GM21515 (cell line): ENCODE data around the gene ZEB1.
"Not testable (repeated sequence)": the region's sequence is repeated elsewhere in the genome, so short reads cannot be mapped to it uniquely, and the experiment has no call there.

Experiments
- ATAC-seq: cut with Tn5 transposase; IDR thresholded peaks from one replicate; pipeline ENCODE4 v1.9.1; 2021; ENCODE audit not compliant: unreplicated experiment

ZEB1 gene

DNA sequence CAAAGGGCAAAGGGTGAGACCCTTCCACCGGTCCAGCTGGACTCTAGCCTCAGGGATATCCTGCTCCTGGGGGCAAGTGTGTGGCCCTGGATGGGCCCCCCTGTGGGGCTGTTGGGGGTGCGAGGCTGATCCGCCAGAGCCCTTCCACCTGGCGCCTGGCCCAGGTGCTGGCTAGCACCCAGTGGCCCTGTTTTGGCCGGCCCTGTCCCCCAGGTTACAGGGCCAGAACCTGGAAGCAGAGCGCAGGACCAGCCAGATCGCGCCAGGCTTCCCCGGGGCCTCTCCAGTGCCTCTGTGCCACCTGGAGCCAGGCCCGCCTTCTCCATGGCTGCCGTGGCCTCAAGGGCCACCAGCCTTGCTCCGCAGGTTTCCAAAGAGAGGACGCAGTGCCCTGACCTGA is 45.2 kb downstream of the ZEB1 start:
- ATAC-seq = not testable (repeated sequence)

DNA sequence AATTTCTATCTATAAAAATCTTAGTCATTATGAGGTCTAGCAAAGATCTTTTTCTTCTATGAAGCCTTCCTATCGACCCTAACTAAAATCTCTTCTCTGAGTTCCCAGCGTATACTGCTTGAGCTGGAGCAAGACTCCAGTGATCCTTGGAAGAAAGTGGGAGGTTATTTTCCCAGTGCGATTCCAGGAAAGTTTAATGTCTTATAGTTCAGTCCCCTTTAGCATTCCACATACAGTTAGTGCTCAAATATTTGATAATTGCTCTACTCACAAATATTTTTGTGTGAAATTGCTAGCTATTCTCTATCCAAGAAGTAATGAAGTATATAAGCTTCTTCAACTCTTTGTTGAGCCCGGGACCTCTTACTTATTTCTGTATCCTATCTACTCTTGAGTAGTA is 47.7 kb downstream of the ZEB1 start:
- no peak for ATAC-seq

DNA sequence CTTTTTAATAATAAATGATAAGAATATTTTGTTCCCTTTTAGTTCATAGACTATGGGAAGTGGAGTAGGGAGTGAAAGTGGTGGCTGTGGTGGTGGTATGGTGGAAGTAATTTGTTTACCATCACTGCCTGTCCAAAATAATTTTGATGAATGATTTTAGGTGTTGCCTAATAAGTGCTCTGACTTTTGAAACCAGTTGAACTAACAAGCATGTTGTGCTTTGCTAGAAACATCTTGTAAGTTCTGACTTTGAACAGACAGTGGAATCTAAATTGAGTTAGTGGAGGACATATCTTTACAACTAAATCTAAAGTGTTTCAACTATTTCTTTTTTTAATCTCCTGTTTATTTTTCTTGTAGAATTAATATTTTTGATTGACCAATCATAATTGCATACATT is 49.7 kb downstream of the ZEB1 start:
- ATAC-seq = no peak

DNA sequence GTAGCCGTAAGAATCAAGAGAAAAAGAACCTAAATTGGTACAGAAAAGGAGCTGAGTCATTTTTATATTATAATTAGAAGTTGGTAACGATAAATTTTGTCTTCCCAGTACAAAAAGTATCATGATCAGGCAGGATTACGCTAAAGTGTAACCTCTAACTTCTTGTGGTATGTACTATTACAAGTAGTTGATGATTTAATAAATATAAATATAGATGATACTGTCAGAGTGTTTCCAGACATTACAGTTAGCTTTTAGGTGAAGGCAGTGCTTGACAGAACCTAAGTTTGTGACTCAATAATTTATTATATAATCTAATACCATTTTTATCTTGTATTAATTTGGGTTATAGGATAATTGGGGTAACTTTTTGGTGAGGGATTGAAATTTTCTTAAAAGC is 53.4 kb downstream of the ZEB1 start:
- no peak for ATAC-seq

DNA sequence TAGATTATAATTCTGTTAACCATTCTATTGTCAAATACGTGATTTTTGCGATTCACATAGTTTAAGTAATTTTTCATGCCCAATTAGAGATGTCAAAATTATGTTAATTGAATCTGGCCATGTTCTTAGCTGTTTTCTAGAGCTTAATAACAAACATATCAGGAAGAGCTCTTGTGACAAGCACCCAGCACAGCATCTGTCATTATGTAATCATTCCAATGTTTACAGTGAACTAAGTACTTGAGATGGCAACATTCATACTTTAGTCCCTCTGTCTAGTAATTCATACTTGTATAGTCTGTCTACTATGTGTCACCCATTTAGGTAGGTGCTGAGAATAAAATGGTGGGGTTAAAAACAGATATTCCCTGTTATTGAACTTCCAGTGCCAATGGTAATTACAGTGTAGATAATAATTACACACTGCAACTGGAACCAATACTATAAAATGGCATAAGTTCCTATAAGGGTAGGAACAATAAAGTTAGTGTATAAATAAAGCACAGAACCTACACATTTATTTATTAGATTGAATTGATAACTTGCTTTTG is 55.2 kb downstream of the ZEB1 start:
- ATAC-seq = no peak

DNA sequence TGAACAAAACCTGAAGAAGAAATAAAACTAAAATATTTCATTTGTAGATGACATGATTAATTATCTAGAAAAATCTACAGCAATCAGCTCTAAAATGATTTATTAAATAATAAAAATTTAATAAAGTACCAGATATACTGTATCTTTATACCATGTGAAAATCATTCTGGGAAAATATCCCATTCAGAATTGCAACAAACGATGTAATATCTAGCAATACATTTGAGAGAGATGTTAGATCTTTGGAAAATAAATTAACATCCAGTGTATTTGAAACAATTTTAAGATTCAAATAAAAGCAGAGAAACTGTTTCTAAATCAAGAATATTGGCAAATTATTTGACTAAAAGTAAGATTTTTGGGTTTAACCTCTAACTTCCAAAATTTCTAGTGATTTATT is 62.2 kb downstream of the ZEB1 start:
- ATAC-seq = no peak

DNA sequence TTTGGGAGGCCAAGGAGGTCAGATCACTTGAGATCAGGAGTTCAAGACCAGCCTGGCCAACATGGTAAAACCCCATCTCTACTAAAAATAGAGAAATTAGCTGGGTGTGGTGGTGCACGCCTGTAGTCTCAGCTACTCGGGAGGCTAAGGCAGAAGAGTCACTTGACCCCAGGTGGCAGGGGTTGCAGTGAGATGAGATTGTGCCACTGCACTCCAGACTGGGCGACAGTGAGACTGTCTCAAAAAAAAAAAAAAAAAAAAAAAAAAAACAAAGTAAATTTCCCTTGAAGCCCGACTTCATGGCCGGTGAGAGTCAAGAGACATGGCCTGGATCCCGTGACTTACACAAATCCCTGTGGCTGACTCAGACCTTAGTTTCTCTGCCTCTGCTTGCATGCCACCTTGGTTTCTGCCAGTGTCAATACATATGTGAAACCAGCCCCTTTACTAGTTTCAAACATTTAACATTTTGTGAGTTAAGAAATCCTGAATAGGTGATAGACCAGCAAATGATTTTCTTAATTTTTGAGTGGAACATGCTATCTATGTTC is 62.8 kb downstream of the ZEB1 start:
- no peak for ATAC-seq

DNA sequence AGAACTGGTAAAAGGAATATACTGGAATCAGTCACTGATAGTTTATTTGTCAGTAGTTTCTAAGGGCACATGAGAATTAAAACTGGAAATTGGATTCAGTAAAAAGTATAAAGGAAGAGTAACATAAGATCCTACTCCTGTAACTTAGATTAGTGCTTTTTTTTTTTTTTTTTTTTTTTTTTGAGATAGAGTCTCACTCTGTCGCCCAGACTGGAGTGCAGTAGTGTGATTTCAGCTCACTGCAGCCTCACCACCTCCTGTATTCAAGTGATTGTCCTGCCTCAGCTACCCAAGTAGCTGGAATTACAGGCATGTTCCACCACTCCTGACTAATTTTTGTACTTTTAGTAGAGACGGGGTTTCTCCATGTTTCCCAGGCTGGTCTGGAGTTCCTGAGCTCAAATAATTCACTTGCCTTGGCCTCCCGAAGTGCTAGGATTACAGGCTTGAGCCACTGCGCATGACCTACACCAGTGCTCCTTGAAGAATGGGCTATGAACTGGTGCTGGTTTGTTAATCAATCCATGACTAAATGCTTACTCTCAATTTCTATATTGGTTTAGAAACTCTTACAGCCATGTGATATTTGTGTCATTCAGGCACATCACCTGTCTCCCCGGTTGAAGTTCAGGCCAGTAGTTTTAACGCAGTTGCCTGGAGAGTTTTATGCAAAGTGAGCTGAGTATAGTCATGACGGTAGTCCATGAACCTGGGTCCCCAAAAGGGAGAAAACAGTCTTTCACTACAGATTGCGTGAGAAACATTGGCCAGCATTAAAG is 65.0 kb downstream of the ZEB1 start:
- peak; percentile 96 for ATAC-seq

DNA sequence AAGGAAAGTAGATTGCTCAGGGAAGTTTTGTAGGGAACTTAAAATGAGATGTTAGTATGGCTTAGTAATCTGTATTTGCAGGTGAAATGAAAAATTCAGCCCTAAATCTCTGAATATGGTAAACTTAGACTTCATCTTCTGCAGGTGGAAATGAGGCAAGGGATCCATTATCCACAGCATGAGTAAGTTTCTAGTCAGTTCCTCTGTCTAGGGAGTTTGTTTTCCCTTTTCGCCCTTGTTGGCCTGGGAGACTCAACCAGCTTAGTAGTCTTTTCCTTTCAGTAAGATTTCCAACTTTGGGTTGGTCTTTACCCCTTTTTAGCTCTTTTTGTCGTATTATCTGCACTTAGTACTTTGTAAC is 65.6 kb downstream of the ZEB1 start:
- peak; percentile 15 for ATAC-seq

DNA sequence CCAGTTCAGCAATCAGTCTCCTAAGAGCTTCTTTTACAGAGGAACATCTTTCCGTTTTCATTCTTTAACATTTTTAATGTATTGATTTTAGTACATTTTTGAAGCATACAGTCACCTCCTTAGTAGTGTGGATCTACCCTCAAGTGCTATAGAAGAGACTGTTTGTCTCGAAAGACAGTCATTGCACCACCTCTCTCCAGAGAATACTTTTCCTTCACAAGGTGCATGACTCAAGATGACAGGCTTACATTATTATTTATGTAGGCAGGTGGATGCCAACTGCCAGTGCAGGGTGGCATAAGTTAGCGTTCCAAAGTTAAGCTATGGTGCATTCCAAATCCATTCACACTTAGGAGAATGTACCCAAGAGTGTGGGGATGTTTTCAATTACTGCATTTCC is 71.8 kb downstream of the ZEB1 start:
- ATAC-seq = no peak

DNA sequence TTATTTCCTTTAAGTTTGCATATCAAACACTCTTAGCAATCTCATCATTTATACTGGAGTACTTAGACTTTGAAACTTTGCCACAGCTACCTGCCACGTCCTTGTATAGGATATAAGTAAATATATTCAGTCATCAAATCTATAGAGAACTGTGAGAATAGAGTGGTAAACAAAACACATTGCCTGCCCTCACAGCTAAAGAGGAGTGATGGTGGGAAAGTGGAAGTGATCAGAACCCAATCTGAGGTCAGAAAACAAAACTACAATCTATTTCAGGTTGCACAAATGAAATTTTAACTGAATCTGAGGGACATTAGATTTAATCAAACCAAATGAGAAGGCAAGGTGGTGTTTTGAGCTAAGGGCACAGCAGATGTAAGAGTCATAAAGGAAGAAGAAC is 74.8 kb downstream of the ZEB1 start:
- ATAC-seq = peak; percentile 46

DNA sequence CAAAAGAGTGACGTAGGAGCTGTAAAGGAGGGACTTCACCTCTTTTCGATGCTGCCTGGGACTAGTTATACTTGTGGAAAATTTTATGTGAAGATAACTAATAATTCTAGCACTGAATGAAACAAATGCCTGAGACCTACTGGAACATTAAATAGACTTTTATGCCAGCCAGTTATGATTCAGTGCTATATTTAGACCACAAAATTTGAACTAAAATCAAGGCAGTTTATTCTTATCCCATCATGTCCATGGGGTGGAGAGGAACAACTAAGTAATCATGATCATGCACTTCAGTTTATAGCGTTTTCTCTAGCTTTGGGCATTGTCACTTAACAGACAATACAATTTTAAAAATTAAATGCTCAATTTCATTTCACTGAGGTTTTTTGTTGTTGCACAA is 76.7 kb downstream of the ZEB1 start:
- ATAC-seq = no peak

DNA sequence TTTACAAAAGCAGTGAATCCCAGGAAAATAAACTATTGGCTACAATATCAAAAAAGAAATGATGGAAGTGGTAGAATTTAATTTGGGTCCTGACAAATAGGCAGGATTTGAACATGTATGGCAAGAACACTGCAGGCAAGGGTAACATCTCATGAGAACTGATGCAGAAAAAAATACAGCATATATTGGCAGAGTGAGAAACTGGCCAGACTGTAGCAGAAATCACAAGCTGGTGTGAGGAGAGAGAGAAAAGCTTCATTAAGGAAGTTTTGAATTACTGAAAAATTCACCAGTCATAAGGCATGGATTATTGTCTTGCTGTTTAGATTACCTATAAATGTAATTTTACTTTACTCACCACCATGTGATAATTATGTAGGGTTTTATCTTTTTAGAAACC is 77.4 kb downstream of the ZEB1 start:
- no peak for ATAC-seq

DNA sequence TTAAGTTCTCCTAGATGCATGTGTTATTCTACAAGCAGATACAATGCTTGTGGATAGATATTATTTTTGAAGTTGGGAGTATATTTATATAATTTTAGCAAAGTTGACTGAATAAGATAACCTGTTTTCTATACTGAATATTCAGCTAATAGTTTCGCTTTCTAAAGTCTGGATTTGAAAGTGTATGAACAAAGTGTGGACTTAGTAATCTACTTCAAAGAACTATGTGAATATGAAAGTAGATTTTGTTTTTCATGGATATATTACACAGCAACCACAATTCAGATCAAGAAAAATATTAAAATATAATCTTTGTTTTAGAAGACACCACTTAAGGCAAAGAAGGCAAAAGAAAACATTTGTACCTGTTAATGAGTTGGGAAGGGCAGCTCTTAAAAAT is 78.8 kb downstream of the ZEB1 start:
- no peak for ATAC-seq

DNA sequence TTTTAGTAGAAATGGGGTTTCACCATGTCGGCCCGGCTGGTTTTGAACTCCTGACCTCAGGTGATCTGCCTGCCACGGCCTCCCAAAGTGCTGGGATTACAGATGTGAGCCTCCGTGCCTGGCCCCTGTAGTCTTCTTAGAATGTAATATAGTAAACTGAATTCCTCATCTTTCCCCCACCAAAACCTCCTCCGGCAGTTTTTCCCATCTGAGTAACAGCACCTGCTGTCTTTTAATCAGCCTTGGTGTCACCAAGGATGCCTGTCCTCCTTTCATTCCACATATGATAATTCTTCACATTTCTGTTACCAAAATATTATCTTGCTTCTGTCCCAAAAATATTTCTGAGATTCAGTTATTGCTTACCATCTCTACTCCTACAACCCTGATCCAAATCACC is 80.2 kb downstream of the ZEB1 start:
- no peak for ATAC-seq

DNA sequence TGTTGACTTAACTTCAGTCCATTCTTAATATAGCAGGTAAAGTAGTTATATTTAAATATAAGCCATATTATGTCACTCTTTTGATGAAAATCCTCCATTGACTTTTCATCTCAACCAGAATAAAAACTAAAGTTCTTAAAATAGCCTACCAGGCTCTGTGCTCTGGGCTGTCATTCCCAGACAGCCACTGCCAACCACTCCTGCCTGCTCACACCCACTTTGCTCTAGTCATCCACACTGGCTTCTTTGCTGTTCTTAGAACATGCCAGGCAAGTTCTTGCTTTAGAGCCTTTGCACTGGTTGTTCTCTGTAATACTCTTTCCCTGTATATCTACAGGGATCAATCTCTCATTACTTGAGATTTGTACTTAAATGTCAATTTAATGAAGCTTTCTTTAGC is 80.6 kb downstream of the ZEB1 start:
- no peak for ATAC-seq

DNA sequence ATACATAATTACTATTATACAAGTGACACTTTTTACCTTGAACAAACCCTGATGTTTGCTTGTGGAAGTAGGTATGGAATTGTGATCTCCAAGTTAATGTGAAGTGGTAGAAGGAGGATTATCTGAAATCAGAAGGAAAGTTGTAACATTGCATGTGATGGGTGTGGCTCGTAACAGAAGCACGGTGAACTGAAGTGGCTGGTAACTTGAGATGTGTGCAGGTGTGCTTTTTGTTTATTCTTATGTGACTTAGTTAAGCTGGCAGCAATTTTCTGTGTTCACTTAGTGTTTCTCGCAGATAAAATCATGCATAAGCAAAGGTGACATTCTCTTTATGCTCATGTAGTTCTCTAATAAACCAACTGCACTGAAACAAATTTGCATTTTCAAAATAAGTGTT is 82.3 kb downstream of the ZEB1 start:
- no peak for ATAC-seq

DNA sequence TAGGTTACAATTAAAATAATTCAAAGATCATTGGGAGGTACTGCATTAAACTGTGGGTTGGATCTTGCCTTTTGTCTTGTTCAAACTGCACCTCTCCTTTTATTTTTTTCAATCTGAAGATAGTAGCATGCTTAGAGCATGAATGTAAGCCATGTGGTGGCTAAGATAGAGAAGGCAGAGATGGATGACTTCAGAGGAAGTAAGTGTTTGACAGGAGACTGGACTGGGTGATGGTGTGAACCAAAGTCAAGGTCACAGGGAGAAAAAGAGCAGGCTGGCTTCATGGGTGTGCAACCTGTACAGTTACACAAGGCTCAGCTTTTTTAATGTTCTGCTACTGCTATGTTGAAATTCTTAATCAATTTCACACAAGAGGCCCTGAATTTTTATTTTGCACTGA is 85.6 kb downstream of the ZEB1 start:
- ATAC-seq = no peak

DNA sequence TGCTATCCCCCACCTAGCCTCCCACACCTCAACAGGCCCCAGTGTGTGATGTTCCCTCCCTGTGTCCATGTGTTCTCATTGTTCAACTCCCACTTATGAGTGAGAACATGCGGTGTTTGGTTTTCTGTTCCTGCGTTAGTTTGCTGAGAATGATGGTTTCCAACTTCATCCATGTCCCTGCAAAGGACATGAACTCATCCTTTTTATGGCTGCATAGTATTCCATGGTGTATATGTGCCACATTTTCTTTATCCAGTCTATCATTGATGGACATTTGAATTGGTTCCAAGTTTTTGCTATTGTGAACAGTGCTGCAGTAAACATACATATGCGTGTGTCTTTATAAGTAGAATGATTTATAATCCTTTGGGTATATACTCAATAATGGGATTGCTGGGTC is 86.8 kb downstream of the ZEB1 start:
- ATAC-seq = not testable (repeated sequence)

DNA sequence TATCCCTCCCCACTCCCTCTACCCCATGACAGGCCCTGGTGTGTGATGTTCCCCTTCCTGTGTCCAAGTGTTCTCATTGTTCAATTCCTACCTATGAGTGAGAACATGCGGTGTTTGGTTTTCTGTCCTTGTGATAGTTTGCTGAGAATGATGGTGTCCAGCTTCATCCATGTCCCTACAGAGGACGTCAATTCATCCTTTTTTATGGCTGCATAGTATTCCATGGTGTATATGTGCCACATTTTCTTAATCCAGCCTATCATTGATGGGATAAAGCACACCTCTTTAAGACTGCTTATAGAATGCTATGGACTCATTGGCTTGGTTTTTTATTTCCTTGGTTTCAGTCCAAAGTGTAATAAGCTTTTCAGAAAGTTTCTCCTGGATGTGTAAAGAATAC is 93.4 kb downstream of the ZEB1 start:
- not testable (repeated sequence) for ATAC-seq

DNA sequence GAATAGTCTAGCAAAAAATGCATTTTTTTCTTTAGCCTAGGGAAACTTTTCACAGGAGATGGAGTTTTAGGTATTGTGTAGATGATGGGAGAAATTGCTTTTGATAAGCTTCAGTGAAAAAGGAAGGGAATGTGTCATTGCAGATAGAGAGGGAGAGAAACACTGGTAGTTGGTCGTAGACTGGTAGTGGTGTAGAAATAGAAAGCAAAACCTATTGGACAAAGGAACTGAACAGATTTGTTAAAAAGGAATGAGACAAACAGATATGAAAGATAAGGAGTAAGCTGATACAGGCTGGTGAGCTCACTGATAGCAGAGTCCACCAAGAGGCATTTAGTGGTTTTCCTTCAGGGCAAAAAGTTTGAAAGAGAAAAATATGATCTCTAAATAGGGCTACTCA is 94.3 kb downstream of the ZEB1 start:
- ATAC-seq = no peak

DNA sequence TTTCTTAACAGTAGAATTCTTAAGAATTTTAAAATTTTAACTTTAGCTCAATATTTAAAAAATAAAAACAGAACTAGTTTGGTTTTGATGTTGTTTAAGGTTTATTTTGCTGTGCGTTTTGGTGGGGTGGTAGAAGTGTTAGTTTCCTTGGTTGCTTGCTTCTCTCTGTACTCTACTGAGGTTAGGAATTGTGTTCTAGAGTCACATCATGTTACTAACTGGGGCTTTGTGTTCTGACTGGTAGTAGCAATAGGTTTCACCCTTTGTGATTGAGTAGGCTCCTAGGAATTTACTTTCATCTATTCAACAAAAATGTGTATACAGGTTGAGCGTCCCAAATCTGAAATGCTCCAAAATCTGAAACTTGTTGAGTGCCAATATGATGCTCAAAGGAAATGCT is 99.5 kb downstream of the ZEB1 start:
- ATAC-seq = no peak
